Measurements from ENCODE around the gene CACNB4. TPM values are rescaled to one million over a fixed set of nuclear protein-coding genes. Genes with fewer than 3 reads are reported as not detected.

Gene CACNB4
- total RNA-seq, 1 donor, result 4.3 TPM

DNA sequence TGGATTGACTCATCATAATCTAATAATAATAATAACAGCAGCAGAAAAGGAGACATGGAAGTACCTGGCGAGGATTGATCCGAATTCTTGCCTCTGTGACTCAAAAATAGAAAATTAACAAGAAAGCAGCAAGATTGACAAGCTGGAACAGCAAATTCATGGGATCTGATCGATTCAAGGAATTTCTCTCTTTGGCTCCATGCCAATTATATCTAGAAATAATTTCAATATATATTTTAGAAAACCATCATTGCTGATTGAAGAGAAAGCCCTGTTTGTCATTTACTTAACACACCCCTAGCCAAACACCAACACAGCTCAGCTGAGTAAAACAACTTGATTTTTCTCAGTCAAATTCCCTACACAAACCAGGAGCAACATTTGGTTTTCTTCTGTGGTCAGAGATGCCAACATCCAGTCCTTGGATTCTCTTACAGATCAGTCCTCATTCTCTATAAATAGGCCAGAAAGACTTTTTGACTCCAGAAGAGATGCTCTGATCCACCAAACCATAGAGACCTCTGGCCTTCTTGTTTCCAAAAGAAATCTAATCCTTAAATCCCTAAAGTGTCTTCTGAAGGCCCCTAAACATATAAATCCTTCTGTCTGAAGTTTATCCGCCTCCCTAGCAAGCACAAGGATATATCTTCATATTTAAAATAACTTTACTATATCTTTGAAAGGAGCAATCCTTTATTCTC lies 129.9 kb downstream of the CACNB4 start:
- Histone ChIP-seq H3K4me3 (ENCODE audit: insufficient read depth, low read length) (no peak overlapping the region), H3K79me2 (ENCODE audit: insufficient read depth, low read length) (no peaks in the 10 kb centered on the region), H3K4me1 (ENCODE audit: insufficient read depth, low read length) (no peaks in the 10 kb centered on the region), H3K27ac (ENCODE audit: low read depth, low read length) (no peak overlapping the region), H4K20me1 (ENCODE audit: insufficient read depth, low read length) (no peaks in the 10 kb centered on the region), H3K4me2 (ENCODE audit: insufficient read depth, low read length) (no peak overlapping the region), H3K27me3 (ENCODE audit: insufficient read depth, low read length) (no peaks in the 10 kb centered on the region), H3K9me3 (ENCODE audit: low read depth, low read length) (no peaks in the 10 kb centered on the region), H2AFZ (ENCODE audit: low read length) (no peak overlapping the region), H3K36me3 (ENCODE audit: insufficient read depth, low read length) (no peaks in the 10 kb centered on the region)
- no peak for TF ChIP-seq CTCF (IDR thresholded peaks at IDR 0.05; ENCODE audit: extremely low read depth, low read depth, low read length)
- DNase-seq (ENCODE audit: insufficient read length, low spot score, missing footprints), result no peak

DNA sequence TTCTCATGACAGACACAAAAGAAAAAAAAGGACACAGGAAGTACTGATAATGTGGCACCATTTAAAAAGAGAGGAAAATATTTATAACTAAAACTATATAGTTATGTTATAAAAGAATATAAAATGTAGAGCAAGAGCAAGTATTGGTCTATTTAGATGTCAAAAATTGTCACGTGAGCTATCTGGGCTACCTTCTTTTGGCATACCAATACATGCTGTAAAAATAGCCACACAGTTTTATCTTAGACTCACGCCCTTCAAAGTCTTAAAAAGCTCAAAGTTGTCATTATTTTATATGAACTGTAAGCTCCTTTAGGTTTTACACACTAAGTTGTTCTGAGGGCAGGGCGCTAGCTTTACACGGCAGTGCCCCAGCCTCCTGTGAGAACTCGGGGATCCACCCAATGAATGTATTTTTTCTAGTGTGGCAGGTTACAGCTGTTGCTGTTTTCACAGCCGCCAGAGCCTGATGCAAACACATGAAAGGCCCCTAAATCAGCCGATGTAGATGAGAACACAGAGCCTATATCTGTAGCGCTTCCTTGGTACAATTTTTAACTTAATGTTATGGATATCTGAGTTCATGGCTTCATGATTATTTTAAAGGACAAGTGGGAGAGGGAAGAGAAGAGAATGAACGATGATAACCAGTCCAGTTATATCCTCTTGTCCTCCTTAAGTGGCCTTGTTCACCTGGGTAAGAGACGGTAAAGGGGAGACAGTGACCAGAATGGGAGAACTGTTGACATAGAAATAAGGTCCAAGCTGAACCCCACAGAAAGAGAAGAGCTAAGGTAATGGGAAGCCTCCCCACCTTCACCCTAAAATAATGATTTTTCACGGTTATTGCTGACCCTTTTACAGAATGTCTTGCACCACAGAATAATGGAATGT lies 130.8 kb downstream of the CACNB4 start:
- H3K79me2 ChIP-seq (ENCODE audit: insufficient read depth, low read length), result no peaks in the 10 kb centered on the region
- no peak overlapping the region for H3K4me2 ChIP-seq (ENCODE audit: insufficient read depth, low read length)
- H3K4me1 ChIP-seq (ENCODE audit: insufficient read depth, low read length), result no peaks in the 10 kb centered on the region
- H2AFZ ChIP-seq (ENCODE audit: low read length), result no peak overlapping the region
- H3K36me3 ChIP-seq (ENCODE audit: insufficient read depth, low read length), result no peaks in the 10 kb centered on the region
- DNase-seq (ENCODE audit: insufficient read length, low spot score, missing footprints), result no peak
- no peaks in the 10 kb centered on the region for H3K9me3 ChIP-seq (ENCODE audit: low read depth, low read length)
- no peak for TF ChIP-seq CTCF (IDR thresholded peaks at IDR 0.05; ENCODE audit: extremely low read depth, low read depth, low read length)
- no peak overlapping the region for H3K4me3 ChIP-seq (ENCODE audit: insufficient read depth, low read length)
- no peaks in the 10 kb centered on the region for H3K27me3 ChIP-seq (ENCODE audit: insufficient read depth, low read length)
- H3K27ac ChIP-seq (ENCODE audit: low read depth, low read length), result no peak overlapping the region
- H4K20me1 ChIP-seq (ENCODE audit: insufficient read depth, low read length), result no peaks in the 10 kb centered on the region

GRCh38 chr2:151965884-151966283 lies 133.0 kb downstream of the CACNB4 start:
- Histone ChIP-seq H3K9me3 (ENCODE audit: low read depth, low read length) (no peaks in the 10 kb centered on the region), H4K20me1 (ENCODE audit: insufficient read depth, low read length) (no peaks in the 10 kb centered on the region), H3K4me2 (ENCODE audit: insufficient read depth, low read length) (no peak overlapping the region), H3K27ac (ENCODE audit: low read depth, low read length) (no peak overlapping the region), H3K79me2 (ENCODE audit: insufficient read depth, low read length) (no peaks in the 10 kb centered on the region), H3K4me3 (ENCODE audit: insufficient read depth, low read length) (no peak overlapping the region), H3K36me3 (ENCODE audit: insufficient read depth, low read length) (no peaks in the 10 kb centered on the region), H3K27me3 (ENCODE audit: insufficient read depth, low read length) (no peaks in the 10 kb centered on the region), H3K4me1 (ENCODE audit: insufficient read depth, low read length) (no peaks in the 10 kb centered on the region), H2AFZ (ENCODE audit: low read length) (no peak overlapping the region)
- TF ChIP-seq CTCF (IDR thresholded peaks at IDR 0.05; ENCODE audit: extremely low read depth, low read depth, low read length), result no peak
- DNase-seq (ENCODE audit: insufficient read length, low spot score, missing footprints), result no peak

DNA sequence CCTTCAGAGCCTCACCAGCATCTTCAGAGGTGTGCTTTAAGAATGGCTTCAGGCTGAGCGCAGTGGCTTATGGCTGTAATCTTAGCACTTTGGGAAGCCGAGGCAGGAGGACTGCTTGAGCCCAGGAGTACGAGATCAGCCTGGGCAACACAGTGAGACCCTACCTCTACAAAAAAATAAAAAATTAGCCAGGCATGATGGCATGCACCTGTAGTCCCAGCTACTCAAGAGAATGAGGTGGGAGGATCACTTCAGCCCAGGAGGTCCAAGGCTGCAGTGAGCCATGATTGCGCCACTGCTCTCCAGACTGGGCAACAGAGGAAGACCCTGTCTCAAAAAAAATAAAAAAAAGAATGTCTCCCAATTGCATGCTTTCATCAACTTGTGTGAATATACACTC lies 137.3 kb downstream of the CACNB4 start:
- Histone ChIP-seq H3K4me1 (ENCODE audit: insufficient read depth, low read length) (no peaks in the 10 kb centered on the region), H3K4me2 (ENCODE audit: insufficient read depth, low read length) (no peak overlapping the region), H3K9me3 (ENCODE audit: low read depth, low read length) (no peaks in the 10 kb centered on the region), H4K20me1 (ENCODE audit: insufficient read depth, low read length) (no peaks in the 10 kb centered on the region), H3K4me3 (ENCODE audit: insufficient read depth, low read length) (no peak overlapping the region), H2AFZ (ENCODE audit: low read length) (no peak overlapping the region), H3K36me3 (ENCODE audit: insufficient read depth, low read length) (no peaks in the 10 kb centered on the region), H3K79me2 (ENCODE audit: insufficient read depth, low read length) (no peaks in the 10 kb centered on the region), H3K27ac (ENCODE audit: low read depth, low read length) (no peak overlapping the region), H3K27me3 (ENCODE audit: insufficient read depth, low read length) (no peaks in the 10 kb centered on the region)
- TF ChIP-seq CTCF (IDR thresholded peaks at IDR 0.05; ENCODE audit: extremely low read depth, low read depth, low read length), result no peak
- DNase-seq (ENCODE audit: insufficient read length, low spot score, missing footprints), result no peak
